ENCODE results near the gene KRTAP5-8. TPM values are rescaled to one million over a fixed set of nuclear protein-coding genes. Genes with fewer than 3 reads are reported as not detected.
"Not testable (repeated sequence)": the region's sequence is repeated elsewhere in the genome, so short reads cannot be mapped to it uniquely, and the experiment has no call there.

KRTAP5-8 gene
- total RNA-seq, 1 experiment from 2014 or later, result not detected

- H3K9me3 ChIP-seq (ENCODE audit: low read depth, low read length, poor library complexity, severe bottlenecking), result no peaks in the 10 kb centered on the region
- POLR2A ChIA-PET (ENCODE audit: low non-redundant PET), result no interaction called here
- no peak overlapping the region for H3K4me3 ChIP-seq (ENCODE audit: low read depth, low read length, poor library complexity, severe bottlenecking)
- CTCF ChIA-PET, result no interaction called here
- TF ChIP-seq EZH2 (IDR thresholded peaks at IDR 0.05; ENCODE audit: borderline replicate concordance, low read depth, low read length, poor library complexity, severe bottlenecking), result no peak
- no peak for TF ChIP-seq CTCF (conservative IDR thresholded peaks at IDR 0.05; ENCODE audit: low read depth, low read length)
- no peaks in the 10 kb centered on the region for H3K4me1 ChIP-seq (ENCODE audit: insufficient read depth, low read length, poor library complexity, severe bottlenecking)
- no TSS peak for BruUV-seq (replicated peaks)
- H3K27ac ChIP-seq (ENCODE audit: low read depth, low read length, poor library complexity, severe bottlenecking), result no peak overlapping the region
- no peaks in the 10 kb centered on the region for H3K27me3 ChIP-seq (replicated peaks; ENCODE audit: insufficient read depth, low read depth, low read length, poor library complexity)
- no peak for DNase-seq (ENCODE audit: low spot score)
- no peaks in the 10 kb centered on the region for H3K36me3 ChIP-seq (ENCODE audit: insufficient read depth, low read length, poor library complexity, severe bottlenecking)
- intact Hi-C loops (cut with micrococcal nuclease; ENCODE audit: unreplicated experiment), result no loop called here
Measured at GRCh38 chr11:71572811-71573210, 35.0 kb downstream of the KRTAP5-8 start.

- CTCF ChIA-PET, result no interaction called here
Measured at GRCh38 chr11:71574418-71574817, 36.6 kb downstream of the KRTAP5-8 start.

GRCh38 chr11:71575723-71576424, 38.0 kb downstream of the KRTAP5-8 start:
- Histone ChIP-seq H3K9me3 (ENCODE audit: low read depth, low read length, poor library complexity, severe bottlenecking) (no peaks in the 10 kb centered on the region), H3K4me1 (ENCODE audit: insufficient read depth, low read length, poor library complexity, severe bottlenecking) (peaks cover 4% of the 10 kb centered on the region), H3K27ac (ENCODE audit: low read depth, low read length, poor library complexity, severe bottlenecking) (no peak overlapping the region), H3K27me3 (replicated peaks; ENCODE audit: insufficient read depth, low read depth, low read length, poor library complexity) (no peaks in the 10 kb centered on the region), H3K4me3 (ENCODE audit: low read depth, low read length, poor library complexity, severe bottlenecking) (no peak overlapping the region), H3K36me3 (ENCODE audit: insufficient read depth, low read length, poor library complexity, severe bottlenecking) (no peaks in the 10 kb centered on the region)
- ChIA-PET POLR2A (ENCODE audit: low non-redundant PET) (no interaction called here), CTCF (no interaction called here)
- no peak for DNase-seq (ENCODE audit: low spot score)
- intact Hi-C loops (cut with micrococcal nuclease; ENCODE audit: unreplicated experiment), result no loop called here
- BruUV-seq (replicated peaks), result no TSS peak
- TF ChIP-seq EZH2 (IDR thresholded peaks at IDR 0.05; ENCODE audit: borderline replicate concordance, low read depth, low read length, poor library complexity, severe bottlenecking) (no peak), CTCF (conservative IDR thresholded peaks at IDR 0.05; ENCODE audit: low read depth, low read length) (no peak)

More at GRCh38 chr11:71574418-71574817, 36.6 kb downstream of the KRTAP5-8 start:
- intact Hi-C loops (cut with micrococcal nuclease; ENCODE audit: unreplicated experiment), result no loop called here
- no peaks in the 10 kb centered on the region for H3K4me1 ChIP-seq (ENCODE audit: insufficient read depth, low read length, poor library complexity, severe bottlenecking)
- no peaks in the 10 kb centered on the region for H3K36me3 ChIP-seq (ENCODE audit: insufficient read depth, low read length, poor library complexity, severe bottlenecking)
- H3K27ac ChIP-seq (ENCODE audit: low read depth, low read length, poor library complexity, severe bottlenecking), result no peak overlapping the region
- TF ChIP-seq EZH2 (IDR thresholded peaks at IDR 0.05; ENCODE audit: borderline replicate concordance, low read depth, low read length, poor library complexity, severe bottlenecking) (no peak), CTCF (conservative IDR thresholded peaks at IDR 0.05; ENCODE audit: low read depth, low read length) (no peak)
- POLR2A ChIA-PET (ENCODE audit: low non-redundant PET), result no interaction called here
- no peaks in the 10 kb centered on the region for H3K9me3 ChIP-seq (ENCODE audit: low read depth, low read length, poor library complexity, severe bottlenecking)
- no TSS peak for BruUV-seq (replicated peaks)
- H3K27me3 ChIP-seq (replicated peaks; ENCODE audit: insufficient read depth, low read depth, low read length, poor library complexity), result no peaks in the 10 kb centered on the region
- H3K4me3 ChIP-seq (ENCODE audit: low read depth, low read length, poor library complexity, severe bottlenecking), result no peak overlapping the region
- no peak for DNase-seq (ENCODE audit: low spot score)

- H3K4me1 ChIP-seq (ENCODE audit: insufficient read depth, low read length, poor library complexity, severe bottlenecking); CTCF ChIA-PET; DNase-seq (ENCODE audit: low spot score); H3K27ac ChIP-seq (ENCODE audit: low read depth, low read length, poor library complexity, severe bottlenecking); POLR2A ChIA-PET (ENCODE audit: low non-redundant PET); intact Hi-C loops (cut with micrococcal nuclease; ENCODE audit: unreplicated experiment); H3K4me3 ChIP-seq (ENCODE audit: low read depth, low read length, poor library complexity, severe bottlenecking); H3K27me3 ChIP-seq (replicated peaks; ENCODE audit: insufficient read depth, low read depth, low read length, poor library complexity); BruUV-seq (replicated peaks); H3K36me3 ChIP-seq (ENCODE audit: insufficient read depth, low read length, poor library complexity, severe bottlenecking); H3K9me3 ChIP-seq (ENCODE audit: low read depth, low read length, poor library complexity, severe bottlenecking): not testable (repeated sequence)
Measured at GRCh38 chr11:71576688-71577465, 39.1 kb downstream of the KRTAP5-8 start.

Measured in A673 (cell line).